Endodermal cell (in vitro differentiated cells): ENCODE measurements around the gene DBI. TPM values are rescaled to one million over a fixed set of nuclear protein-coding genes. Genes with fewer than 3 reads are reported as not detected.

Experiments used
- DNase-seq: peaks from one replicate; pipeline ENCODE4 v3.0.0-alpha.2; 2017
- H3K27ac ChIP-seq: 2 replicates; pipeline ENCODE4 v1.5.1; 2013; ENCODE audit warnings: mild to moderate bottlenecking, low read depth, low read length, moderate library complexity
- H3K27me3 ChIP-seq: 2 replicates; pipeline ENCODE4 v1.6.1; 2013; ENCODE audit warnings: mild to moderate bottlenecking, low read length, moderate library complexity; ENCODE audit not compliant: insufficient read depth, control insufficient read depth, poor library complexity, severe bottlenecking
- H3K36me3 ChIP-seq: 2 replicates; pipeline ENCODE4 v1.7.0; 2013; ENCODE audit warnings: mild to moderate bottlenecking, low read length, moderate library complexity; ENCODE audit not compliant: control insufficient read depth, insufficient read depth
- H3K4me1 ChIP-seq: one replicate; pipeline ENCODE4 v1.7.0; 2013; ENCODE audit warnings: low read length; ENCODE audit not compliant: control insufficient read depth, insufficient read depth
- H3K4me3 ChIP-seq: 2 replicates; pipeline ENCODE4 v1.5.1; 2013; ENCODE audit warnings: mild to moderate bottlenecking, low read length, moderate library complexity
- H3K9ac ChIP-seq: 2 replicates; pipeline ENCODE4 v1.6.1; 2013; ENCODE audit warnings: mild to moderate bottlenecking, low read length, moderate library complexity; ENCODE audit not compliant: poor library complexity, severe bottlenecking; ENCODE audit errors: extremely low read depth
- H3K9me3 ChIP-seq: 2 replicates; pipeline ENCODE4 v1.6.1; 2013; ENCODE audit warnings: mild to moderate bottlenecking, low read length, moderate library complexity; ENCODE audit not compliant: control insufficient read depth
- H3K27ac Mint-ChIP-seq: 2 replicates; pipeline ENCODE4 v1.8.0; 2020; ENCODE audit warnings: mixed read lengths
- H3K27me3 Mint-ChIP-seq: 2 replicates; pipeline ENCODE4 v1.8.0; 2021; ENCODE audit warnings: mild to moderate bottlenecking, mixed read lengths; ENCODE audit not compliant: insufficient read depth
- H3K36me3 Mint-ChIP-seq: 2 replicates; pipeline ENCODE4 v1.8.0; 2020; ENCODE audit warnings: low read depth, mixed read lengths
- H3K4me1 Mint-ChIP-seq: 2 replicates; pipeline ENCODE4 v1.8.0; 2020; ENCODE audit warnings: mixed read lengths
- H3K4me3 Mint-ChIP-seq: 2 replicates; pipeline ENCODE4 v1.8.0; 2020; ENCODE audit warnings: mild to moderate bottlenecking, moderate library complexity, mixed read lengths
- H3K9me3 Mint-ChIP-seq: 2 replicates; pipeline ENCODE4 v1.8.0; 2020; ENCODE audit warnings: mild to moderate bottlenecking, mixed read lengths
- whole genome bisulfite sequencing, 2 experiments: methylation state at CpG; one replicate each; pipeline versions ENCODE4 v1.1.5 to v1.1.7; 2013; ENCODE audit warnings: missing lambda C conversion rate in 2 of 2, mixed read lengths in 1 of 2; ENCODE audit not compliant: insufficient coverage in 1 of 2, insufficient read length in 1 of 2; 5-methylcytosine and 5-hydroxymethylcytosine counted together
- total RNA-seq, 2 donors: library from RNA; stranded (reverse); fragmentation: NEBNext Ultra II Directional in 1 of 2; extraction: Animal tissue kit (Norgen Biotek cat#: 25700) in 1 of 2; gene quantifications; 2 replicates in 1 of 2; 3 replicates in 1 of 2; pipeline ENCODE4 v1.2.1, GENCODE V29; 2021
- TF ChIP-seq, protein P1 (sequence below): fragments of 200-600 bp; sonication (generic); conservative IDR thresholded peaks from 2 replicates; pipeline ENCODE4 v1.5.0; 2021; ENCODE audit warnings: antibody characterized with exemption, mild to moderate bottlenecking

DBI gene
- total RNA-seq, 2 donors from 2014 or later: 138 to 178 TPM

DNA sequence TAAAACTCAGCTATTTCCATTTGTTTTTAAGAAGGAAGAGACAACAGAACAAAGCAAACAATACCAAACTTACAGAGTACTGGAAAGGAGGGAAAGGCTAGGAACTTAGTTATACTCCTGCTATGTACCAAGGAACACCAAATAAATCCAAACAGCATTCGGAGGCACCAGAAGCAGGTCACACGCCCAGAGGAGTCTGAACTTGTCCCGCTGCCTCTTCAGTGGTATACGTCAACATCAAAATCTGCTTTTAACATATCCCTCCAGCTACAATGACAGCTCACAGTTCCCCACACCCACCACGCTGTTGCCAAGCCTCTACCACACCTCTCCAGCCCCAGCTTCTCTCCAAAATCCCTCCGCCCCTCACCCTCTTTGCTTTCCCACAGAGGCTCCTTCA, 17.5 kb upstream of the DBI start:
- no peak overlapping the region for H3K27ac ChIP-seq
- no peaks in the 10 kb centered on the region for H3K4me1 ChIP-seq
- Mint-ChIP-seq H3K4me1 (peaks cover 13% of the 10 kb centered on the region), H3K27me3 (no peaks in the 10 kb centered on the region), H3K4me3 (no peak overlapping the region), H3K9me3 (no peaks in the 10 kb centered on the region), H3K27ac (peak overlapping the region; percentile 35), H3K36me3 (no peaks in the 10 kb centered on the region)
- WGBS, 2 experiments: 91 to 100% methylated on average over 3 to 6 of the region's 6 CpGs
- no peaks in the 10 kb centered on the region for H3K36me3 ChIP-seq
- TF ChIP-seq, protein P1, sequence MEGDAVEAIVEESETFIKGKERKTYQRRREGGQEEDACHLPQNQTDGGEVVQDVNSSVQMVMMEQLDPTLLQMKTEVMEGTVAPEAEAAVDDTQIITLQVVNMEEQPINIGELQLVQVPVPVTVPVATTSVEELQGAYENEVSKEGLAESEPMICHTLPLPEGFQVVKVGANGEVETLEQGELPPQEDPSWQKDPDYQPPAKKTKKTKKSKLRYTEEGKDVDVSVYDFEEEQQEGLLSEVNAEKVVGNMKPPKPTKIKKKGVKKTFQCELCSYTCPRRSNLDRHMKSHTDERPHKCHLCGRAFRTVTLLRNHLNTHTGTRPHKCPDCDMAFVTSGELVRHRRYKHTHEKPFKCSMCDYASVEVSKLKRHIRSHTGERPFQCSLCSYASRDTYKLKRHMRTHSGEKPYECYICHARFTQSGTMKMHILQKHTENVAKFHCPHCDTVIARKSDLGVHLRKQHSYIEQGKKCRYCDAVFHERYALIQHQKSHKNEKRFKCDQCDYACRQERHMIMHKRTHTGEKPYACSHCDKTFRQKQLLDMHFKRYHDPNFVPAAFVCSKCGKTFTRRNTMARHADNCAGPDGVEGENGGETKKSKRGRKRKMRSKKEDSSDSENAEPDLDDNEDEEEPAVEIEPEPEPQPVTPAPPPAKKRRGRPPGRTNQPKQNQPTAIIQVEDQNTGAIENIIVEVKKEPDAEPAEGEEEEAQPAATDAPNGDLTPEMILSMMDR: no peak
- DNase-seq: no peak
- H3K4me3 ChIP-seq: no peak overlapping the region
- no peak overlapping the region for H3K9ac ChIP-seq
- peaks cover 4% of the 10 kb centered on the region for H3K9me3 ChIP-seq
- H3K27me3 ChIP-seq: no peaks in the 10 kb centered on the region

GRCh38 chr2:119350311-119350998, 16.3 kb upstream of the DBI start:
- WGBS, 2 experiments: 79 to 80% methylated on average over 1 to 4 of the region's 4 CpGs
- Mint-ChIP-seq H3K27me3 (no peaks in the 10 kb centered on the region), H3K4me1 (peaks cover 15% of the 10 kb centered on the region), H3K27ac (no peak overlapping the region), H3K4me3 (no peak overlapping the region), H3K36me3 (no peaks in the 10 kb centered on the region), H3K9me3 (peaks cover under 1% of the 10 kb centered on the region)
- Histone ChIP-seq H3K36me3 (no peaks in the 10 kb centered on the region), H3K9me3 (peaks cover 4% of the 10 kb centered on the region), H3K9ac (no peak overlapping the region), H3K27me3 (no peaks in the 10 kb centered on the region), H3K4me1 (no peaks in the 10 kb centered on the region), H3K27ac (no peak overlapping the region), H3K4me3 (no peak overlapping the region)
- TF ChIP-seq, protein P1: peak; percentile 65
- peak; percentile 72 for DNase-seq

DNA sequence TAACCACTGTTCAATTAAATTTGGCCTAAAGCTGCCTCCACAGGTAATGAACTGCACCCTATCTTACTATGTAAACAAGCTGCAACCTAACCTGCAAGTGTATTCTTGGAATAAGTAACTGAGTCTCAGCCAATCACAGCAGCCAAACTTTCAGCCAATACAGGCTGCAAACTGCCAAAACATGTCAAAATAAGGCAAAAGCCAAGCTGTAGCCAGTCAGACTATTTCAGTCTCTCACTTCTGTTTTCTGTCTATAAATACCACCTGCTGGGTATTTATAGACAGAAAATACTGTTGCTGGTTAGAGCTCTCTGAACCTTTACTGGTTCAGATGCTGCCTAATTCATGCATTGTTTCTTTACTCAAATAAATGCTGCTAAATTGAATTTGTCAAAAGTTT, 14.4 kb upstream of the DBI start:
- Histone ChIP-seq H3K27ac (no peak overlapping the region), H3K4me3 (no peak overlapping the region), H3K4me1 (no peaks in the 10 kb centered on the region), H3K36me3 (no peaks in the 10 kb centered on the region), H3K27me3 (no peaks in the 10 kb centered on the region), H3K9me3 (no peaks in the 10 kb centered on the region), H3K9ac (no peak overlapping the region)
- Mint-ChIP-seq H3K36me3 (peaks cover 3% of the 10 kb centered on the region), H3K4me3 (no peak overlapping the region), H3K4me1 (peaks cover 15% of the 10 kb centered on the region), H3K27ac (no peak overlapping the region), H3K27me3 (no peaks in the 10 kb centered on the region), H3K9me3 (peaks cover 4% of the 10 kb centered on the region)
- TF ChIP-seq, protein P1: no peak
- DNase-seq: peak; percentile 62
